Measurements from ENCODE around the gene GATAD2B. TPM values are rescaled to one million over a fixed set of nuclear protein-coding genes. Genes with fewer than 3 reads are reported as not detected.

Gene GATAD2B
- total RNA-seq, 1 donor from 2014 or later = 12.2 TPM

DNA sequence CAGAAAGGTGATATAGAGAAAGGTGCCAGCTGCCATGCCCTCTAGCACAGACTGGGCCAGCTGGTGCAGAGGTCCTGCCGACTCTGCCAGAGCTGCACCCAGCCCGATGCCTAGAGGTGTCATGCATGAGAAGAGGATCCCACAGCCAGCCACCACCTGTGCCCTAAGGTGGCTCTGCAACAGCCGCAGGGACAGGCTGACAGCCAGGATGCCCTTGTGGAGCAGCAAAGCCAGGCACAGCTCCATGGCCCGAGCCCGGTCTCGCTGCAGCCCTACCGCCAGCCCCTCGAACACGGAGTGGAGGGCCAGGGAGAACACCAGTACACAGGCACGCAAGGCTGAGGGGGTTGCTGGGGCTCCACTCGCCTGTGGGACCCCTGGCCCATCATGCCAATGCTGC, 37.4 kb upstream of the GATAD2B start:
- TF ChIP-seq, protein P1, sequence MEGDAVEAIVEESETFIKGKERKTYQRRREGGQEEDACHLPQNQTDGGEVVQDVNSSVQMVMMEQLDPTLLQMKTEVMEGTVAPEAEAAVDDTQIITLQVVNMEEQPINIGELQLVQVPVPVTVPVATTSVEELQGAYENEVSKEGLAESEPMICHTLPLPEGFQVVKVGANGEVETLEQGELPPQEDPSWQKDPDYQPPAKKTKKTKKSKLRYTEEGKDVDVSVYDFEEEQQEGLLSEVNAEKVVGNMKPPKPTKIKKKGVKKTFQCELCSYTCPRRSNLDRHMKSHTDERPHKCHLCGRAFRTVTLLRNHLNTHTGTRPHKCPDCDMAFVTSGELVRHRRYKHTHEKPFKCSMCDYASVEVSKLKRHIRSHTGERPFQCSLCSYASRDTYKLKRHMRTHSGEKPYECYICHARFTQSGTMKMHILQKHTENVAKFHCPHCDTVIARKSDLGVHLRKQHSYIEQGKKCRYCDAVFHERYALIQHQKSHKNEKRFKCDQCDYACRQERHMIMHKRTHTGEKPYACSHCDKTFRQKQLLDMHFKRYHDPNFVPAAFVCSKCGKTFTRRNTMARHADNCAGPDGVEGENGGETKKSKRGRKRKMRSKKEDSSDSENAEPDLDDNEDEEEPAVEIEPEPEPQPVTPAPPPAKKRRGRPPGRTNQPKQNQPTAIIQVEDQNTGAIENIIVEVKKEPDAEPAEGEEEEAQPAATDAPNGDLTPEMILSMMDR (IDR thresholded peaks at IDR 0.05; ENCODE audit: insufficient read depth, low read length, poor library complexity, severe bottlenecking) = no peak
- no peak for DNase-seq (ENCODE audit: low read depth)
- no peaks in the 10 kb centered on the region for H3K36me3 ChIP-seq (ENCODE audit: control insufficient read depth, insufficient read depth, low read length)
- H3K4me3 ChIP-seq (ENCODE audit: low read depth, low read length) = no peak overlapping the region
- no peaks in the 10 kb centered on the region for H3K27me3 ChIP-seq (ENCODE audit: control insufficient read depth, insufficient read depth, low read length)

DNA sequence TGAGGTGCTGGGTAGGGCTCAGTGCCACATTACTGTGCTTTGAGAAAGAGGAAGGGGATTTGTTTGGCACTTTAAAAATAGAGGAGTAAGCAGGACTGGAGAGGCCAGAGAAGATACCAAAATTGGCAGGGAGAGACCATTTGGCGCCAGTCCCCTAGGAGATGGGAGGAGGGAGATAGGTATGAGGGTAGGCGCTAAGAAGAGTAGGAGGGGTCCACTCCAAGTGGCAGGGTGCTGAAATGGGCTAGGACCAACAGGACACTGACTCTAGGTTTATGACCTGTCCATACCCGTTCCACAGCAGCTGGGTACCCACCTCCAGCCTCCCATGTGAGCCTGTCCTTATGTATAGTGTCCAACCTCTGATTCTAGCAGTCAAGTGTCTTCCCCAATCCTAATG, 36.7 kb upstream of the GATAD2B start:
- no peak for DNase-seq (ENCODE audit: low read depth)
- TF ChIP-seq, protein P1 (IDR thresholded peaks at IDR 0.05; ENCODE audit: insufficient read depth, low read length, poor library complexity, severe bottlenecking) = no peak
- no peaks in the 10 kb centered on the region for H3K27me3 ChIP-seq (ENCODE audit: control insufficient read depth, insufficient read depth, low read length)
- no peaks in the 10 kb centered on the region for H3K36me3 ChIP-seq (ENCODE audit: control insufficient read depth, insufficient read depth, low read length)
- H3K4me3 ChIP-seq (ENCODE audit: low read depth, low read length) = no peak overlapping the region

DNA sequence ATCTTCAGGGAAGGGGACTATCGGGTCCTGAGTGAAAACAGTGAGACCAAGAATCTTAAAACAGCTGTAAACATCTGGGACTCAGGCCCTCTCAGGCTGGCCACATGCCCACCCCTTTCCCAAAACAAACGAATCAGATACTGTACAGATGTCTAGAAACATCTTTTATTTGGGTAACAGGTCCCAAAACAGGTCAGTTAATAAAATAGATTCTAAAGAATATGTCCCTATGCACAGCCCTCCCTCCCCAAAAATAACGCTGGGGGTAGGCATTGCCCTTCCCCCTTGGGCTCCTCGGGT, 36.1 kb upstream of the GATAD2B start:
- H3K27me3 ChIP-seq (ENCODE audit: control insufficient read depth, insufficient read depth, low read length) = no peaks in the 10 kb centered on the region
- no peaks in the 10 kb centered on the region for H3K36me3 ChIP-seq (ENCODE audit: control insufficient read depth, insufficient read depth, low read length)
- TF ChIP-seq, protein P1 (IDR thresholded peaks at IDR 0.05; ENCODE audit: insufficient read depth, low read length, poor library complexity, severe bottlenecking) = no peak
- no peak for DNase-seq (ENCODE audit: low read depth)
- no peak overlapping the region for H3K4me3 ChIP-seq (ENCODE audit: low read depth, low read length)

DNA sequence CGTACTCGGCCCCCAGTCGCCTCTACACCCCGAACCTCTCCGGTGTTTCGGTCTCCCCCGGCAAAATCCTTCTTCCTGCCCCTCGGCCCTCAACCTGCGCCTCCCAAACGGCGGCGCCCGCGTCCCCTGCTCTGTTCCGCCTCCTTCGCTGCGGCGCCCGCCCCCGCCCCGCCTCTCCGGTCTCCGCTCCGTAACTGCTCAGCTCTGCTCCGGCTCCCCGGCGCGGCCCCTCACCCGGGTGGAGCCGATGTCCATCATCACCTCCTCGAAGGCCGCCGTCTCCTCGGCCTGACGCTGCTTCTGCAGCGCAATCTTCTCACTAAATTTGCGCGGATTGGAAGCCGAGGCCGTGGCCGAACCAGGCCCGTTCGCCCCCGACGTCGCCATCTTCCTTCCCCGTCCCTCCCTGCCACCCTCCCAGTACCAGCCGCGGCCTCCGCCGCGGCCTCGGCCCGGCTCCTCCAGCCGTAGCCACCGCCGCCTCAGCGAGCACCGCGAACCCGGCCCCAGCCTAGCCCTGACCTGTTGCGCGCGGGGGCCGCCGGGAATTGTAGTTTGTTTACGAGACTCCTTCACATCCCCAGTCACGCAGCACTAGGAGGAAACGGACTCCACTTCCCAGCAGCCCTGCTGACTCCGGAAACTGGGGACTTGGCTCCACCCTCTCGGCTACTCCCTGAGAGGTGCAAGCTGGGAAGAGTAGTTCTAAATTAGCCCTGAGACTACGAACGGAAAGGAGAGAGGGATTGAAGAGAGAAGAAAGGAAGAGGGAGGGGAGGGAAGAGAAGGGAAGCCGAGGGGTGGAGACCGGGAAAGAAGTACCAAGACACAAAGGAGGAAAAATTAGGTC, 35.6 kb upstream of the GATAD2B start, which contains the start of gene CRTC2:
Gene CRTC2 (minus strand): TSS at position 502 of the 850 bp plus-strand sequence. CDS start 115 bp downstream, at position 387.
- peak; percentile 96 for DNase-seq (ENCODE audit: low read depth)
- no peaks in the 10 kb centered on the region for H3K36me3 ChIP-seq (ENCODE audit: control insufficient read depth, insufficient read depth, low read length)
- H3K4me3 ChIP-seq (ENCODE audit: low read depth, low read length) = peak within 1 kb of the TSS; percentile 90
- TF ChIP-seq, protein P1 (IDR thresholded peaks at IDR 0.05; ENCODE audit: insufficient read depth, low read length, poor library complexity, severe bottlenecking) = no peak
- H3K27me3 ChIP-seq (ENCODE audit: control insufficient read depth, insufficient read depth, low read length) = no peaks in the 10 kb centered on the region

DNA sequence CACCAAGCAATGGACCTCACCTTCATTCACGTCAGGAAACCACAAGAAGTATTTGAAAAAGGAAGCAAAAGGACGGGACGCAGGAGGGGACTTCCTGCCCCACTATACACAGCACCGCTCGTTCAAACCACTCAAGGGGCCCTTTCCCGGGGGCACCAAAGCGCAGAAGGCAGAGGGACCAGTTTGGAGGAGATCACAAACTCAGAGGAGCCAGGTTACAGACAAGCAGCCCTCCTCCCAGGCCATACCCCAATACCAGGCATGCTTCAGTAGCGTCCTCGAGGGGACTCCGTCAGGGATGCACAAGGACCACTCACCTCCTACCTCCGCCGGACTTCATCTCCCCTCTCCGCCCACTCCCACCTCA, 35.0 kb upstream of the GATAD2B start:
- TF ChIP-seq, protein P1 (IDR thresholded peaks at IDR 0.05; ENCODE audit: insufficient read depth, low read length, poor library complexity, severe bottlenecking) = no peak
- H3K36me3 ChIP-seq (ENCODE audit: control insufficient read depth, insufficient read depth, low read length) = no peaks in the 10 kb centered on the region
- peak overlapping the region; percentile 90 for H3K4me3 ChIP-seq (ENCODE audit: low read depth, low read length)
- H3K27me3 ChIP-seq (ENCODE audit: control insufficient read depth, insufficient read depth, low read length) = no peaks in the 10 kb centered on the region
- no peak for DNase-seq (ENCODE audit: low read depth)

All from kidney epithelial cell (primary cell).